K562 (cell line): ENCODE data around the gene TRAPPC12. TPM values are rescaled to one million over a fixed set of nuclear protein-coding genes. Genes with fewer than 3 reads are reported as not detected.

Experiments used
- ATAC-seq: fragments of 200-7000 bp; cut with Tn5 transposase; 3 replicates; pipeline ENCODE4 v1.9.1; 2020; ENCODE audit warnings: moderate library complexity
- BruUV-seq: library from RNA; stranded (reverse); fragments of 400-500 nt; replicated peaks from 2 replicates; lab custom pipeline; 2021; lab: Mats Ljungman, UMichigan
- CTCF ChIA-PET: fragments of 300-600 bp; formaldehyde crosslinking; extraction: SDS; loops from one replicate; lab custom pipeline; 2021; ENCODE audit warnings: low intra/inter-chr PET ratio; lab: Yijun Ruan, JAX
- POLR2A ChIA-PET: fragments of 300-600, 350-650 bp; sonication (Branson Sonifier 250); formaldehyde crosslinking; extraction: SDS; loops from one replicate; lab custom pipeline; 2021; ENCODE audit warnings: antibody characterized with exemption, inconsistent platforms; lab: Yijun Ruan, JAX
- DNase-seq, 4 experiments: peaks; one replicate each; pipeline versions ENCODE4 v3.0.0 to v3.0.0-alpha.2; 2011 to 2018; ENCODE audit warnings: low spot score in 3 of 4, mixed read lengths in 3 of 4; ENCODE audit errors: extremely low read depth in 1 of 4
- FAIRE-seq: peaks from 2 replicates; lab custom pipeline; 2011; peaks lifted over from hg19 to GRCh38; lab: Jason Lieb, UNC
- H2AFZ ChIP-seq: 2 replicates; pipeline ENCODE4 v1.6.0; 2011; ENCODE audit warnings: low read depth, low read length, control low read depth, inconsistent platforms
- H3K27ac ChIP-seq: fragments of 200-600 bp; 3 replicates; pipeline ENCODE4 v1.8.0; 2011; ENCODE audit warnings: low read depth, mild to moderate bottlenecking, control low read depth, inconsistent platforms, low read length, moderate library complexity, mixed read lengths; ENCODE audit errors: extremely low read depth
- H3K27me3 ChIP-seq, 2 experiments: fragments of 300-600 bp in 1 of 2; 2 replicates in 1 of 2; 3 replicates in 1 of 2; pipeline versions ENCODE4 v1.6.0 to v1.8.0; 2011; ENCODE audit warnings: inconsistent platforms in 2 of 2, low read length in 2 of 2, mild to moderate bottlenecking in 1 of 2, mixed read lengths in 1 of 2, moderate library complexity in 1 of 2; ENCODE audit not compliant: control insufficient read depth in 2 of 2, insufficient read depth in 2 of 2
- H3K36me3 ChIP-seq: fragments of 300-600 bp; 3 replicates; pipeline ENCODE4 v1.8.0; 2011; ENCODE audit warnings: mild to moderate bottlenecking, low read length, inconsistent platforms; ENCODE audit not compliant: control insufficient read depth, insufficient read depth
- H3K4me1 ChIP-seq, 2 experiments: fragments of 200-600 bp in 1 of 2; replicated peaks in 1 of 2; 2 replicates in 1 of 2; 3 replicates in 1 of 2; pipeline versions ENCODE4 v1.5.1 to v1.8.0; 2011; ENCODE audit warnings: inconsistent platforms in 2 of 2, low read length in 2 of 2, mild to moderate bottlenecking in 1 of 2, mixed read lengths in 1 of 2, moderate library complexity in 1 of 2; ENCODE audit not compliant: control insufficient read depth in 2 of 2, insufficient read depth in 2 of 2
- H3K4me2 ChIP-seq: 2 replicates; pipeline ENCODE4 v1.6.1; 2011; ENCODE audit warnings: low read length, control low read depth, inconsistent platforms, mixed read lengths; ENCODE audit not compliant: insufficient read depth
- H3K4me3 ChIP-seq: fragments of 200-600 bp; sonication (generic), shearing (Covaris generic); 2 replicates; pipeline ENCODE4 v1.5.1; 2016; ENCODE audit warnings: control low read depth, inconsistent platforms
- H3K79me2 ChIP-seq: fragments of 200-600 bp; 3 replicates; pipeline ENCODE4 v1.8.0; 2011; ENCODE audit warnings: low read length, inconsistent platforms; ENCODE audit not compliant: control insufficient read depth, insufficient read depth
- H3K9ac ChIP-seq, 2 experiments: 2 replicates each; pipeline versions ENCODE4 v1.6.0 to v1.6.1; 2011; ENCODE audit warnings: low read depth in 2 of 2, low read length in 2 of 2, control low read depth in 1 of 2, inconsistent platforms in 1 of 2, mild to moderate bottlenecking in 1 of 2, mixed read lengths in 1 of 2; ENCODE audit not compliant: insufficient read depth in 1 of 2
- H3K9me1 ChIP-seq: one replicate; pipeline ENCODE4 v1.6.0; 2011; ENCODE audit warnings: inconsistent platforms, mild to moderate bottlenecking, low read length, moderate library complexity; ENCODE audit not compliant: control insufficient read depth, insufficient read depth
- H3K9me3 ChIP-seq: replicated peaks from 2 replicates; pipeline ENCODE4 v1.5.1; 2011; ENCODE audit warnings: low read depth, low read length, inconsistent platforms; ENCODE audit not compliant: control insufficient read depth, insufficient read depth
- H4K20me1 ChIP-seq: replicated peaks from 2 replicates; pipeline ENCODE4 v1.6.1; 2011; ENCODE audit warnings: low read length, inconsistent platforms, mixed read lengths; ENCODE audit not compliant: control insufficient read depth, insufficient read depth
- ETS1 ChIP-seq: conservative IDR thresholded peaks from 2 replicates; pipeline ENCODE4 v1.6.1; 2011; ENCODE audit warnings: low read depth, mild to moderate bottlenecking, low read length; ENCODE audit not compliant: control insufficient read depth
- PHF20 ChIP-seq: fragments of 450-650 bp; IDR thresholded peaks from 2 replicates; pipeline ENCODE4 v1.6.1; 2018; ENCODE audit not compliant: partially characterized antibody
- PML ChIP-seq: IDR thresholded peaks from 2 replicates; pipeline ENCODE4 v1.6.1; 2012; ENCODE audit warnings: low read length, inconsistent platforms
- PRDM10 ChIP-seq: fragments of 450-650 bp; IDR thresholded peaks from 2 replicates; pipeline ENCODE4 v1.6.1; 2018; ENCODE audit not compliant: partially characterized antibody
- RB1 ChIP-seq: fragments of 450-650 bp; IDR thresholded peaks from 2 replicates; pipeline ENCODE4 v1.6.1; 2017; ENCODE audit warnings: low read depth, mild to moderate bottlenecking
- SREBF2 ChIP-seq: sonication (generic); formaldehyde crosslinking; IDR thresholded peaks from 2 replicates; pipeline ENCODE4 v1.4.0; 2020; ENCODE audit warnings: mild to moderate bottlenecking, missing genetic modification reagents
- SRSF7 ChIP-seq: fragments of 200-400 bp; formaldehyde crosslinking; optimal IDR thresholded peaks from 2 replicates; pipeline ENCODE3; 2017; ENCODE audit warnings: mild to moderate bottlenecking, low read depth, low read length
- TCF15 ChIP-seq: fragments of 250-450 bp; sonication (Bioruptor Pico); IDR thresholded peaks from 2 replicates; pipeline ENCODE4 v1.8.0; 2022; ENCODE audit warnings: moderate library complexity, mild to moderate bottlenecking, inconsistent platforms
- VEZF1 ChIP-seq: fragments of 200-800 bp; sonication (Bioruptor generic); IDR thresholded peaks from 2 replicates; pipeline ENCODE4 v1.6.1; 2017; ENCODE audit warnings: missing genetic modification characterization, missing compliant biosample characterization
- ZBTB9 ChIP-seq: fragments of 450-650 bp; formaldehyde crosslinking; IDR thresholded peaks from 2 replicates; pipeline ENCODE4 v1.4.0; 2020; ENCODE audit warnings: mild to moderate bottlenecking, moderate library complexity
- ZNF274 ChIP-seq: IDR thresholded peaks from 2 replicates; pipeline ENCODE4 v1.6.1; 2011; ENCODE audit warnings: low read depth, mild to moderate bottlenecking, low read length, moderate library complexity, borderline replicate concordance
- ZNF589 ChIP-seq: fragments of 200-800 bp; sonication (Bioruptor generic); IDR thresholded peaks from 2 replicates; pipeline ENCODE4 v1.6.1; 2016; ENCODE audit warnings: low read depth, missing genetic modification characterization, missing compliant biosample characterization
- WGBS: fragments of 100-300 bp; shearing (Covaris generic); methylation state at CpG from one replicate; pipeline ENCODE4 v1.1.6; 2016; ENCODE audit warnings: low coverage, mixed read lengths; ENCODE audit not compliant: insufficient coverage; ENCODE audit errors: missing lambda C conversion rate; 5-methylcytosine and 5-hydroxymethylcytosine counted together
- in situ Hi-C: fragments of 300-500 bp; cut with MboI; formaldehyde crosslinking; loops from 4 replicates; pipeline ENCODE4 v1.15.0; 2018; ENCODE audit warnings: inconsistent platforms, mixed read lengths
- intact Hi-C: fragments of 100-400 bp; cut with micrococcal nuclease; formaldehyde crosslinking; loops from 2 replicates; pipeline ENCODE4 v1.14.2; 2022
- polyA plus RNA-seq, 8 experiments: library from polyadenylated mRNA; depleted of rRNA in 4 of 8; stranded (reverse) in 5 of 8; unstranded in 3 of 8; fragments of >200 nt; fragmentation: Nextera tagmentation in 2 of 8; fragmentation: Illumina TruSeq in 1 of 8; extraction: Ambion mirVana in 2 of 8; extraction: Trizol in 1 of 8; gene quantifications; 2 replicates each; pipeline versions ENCODE4 v1.2.1 to v1.2.3, GENCODE V29; 2011 to 2014; ENCODE audit warnings: inconsistent platforms in 1 of 8, missing spikeins in 1 of 8
- total RNA-seq, 7 experiments: library from RNA; depleted of rRNA in 6 of 7; stranded (reverse); fragments of >200 nt in 6 of 7; fragmentation: Illumina TruSeq in 2 of 7; extraction: Trizol in 2 of 7; gene quantifications; 2 replicates each; pipeline versions ENCODE4 v1.2.1 to v1.2.3, GENCODE V29; 2011 to 2021; ENCODE audit warnings: low replicate concordance in 1 of 7

The TRAPPC12 gene
- total and polyA plus RNA-seq, 9 of the 15 experiments (the other 6 are each of a cell fraction or from before 2014, with no cell fraction given), result 8.0 to 75.2 (median 39.1) TPM

- no peak for TF ChIP-seq VEZF1 (CRISPR knock-in tag)
- TF ChIP-seq ZBTB9, result no peak
- TF ChIP-seq PML, result no peak
- no peak for TF ChIP-seq SREBF2
Measured at GRCh38 chr2:3399829-3400228, 20.3 kb downstream of the TRAPPC12 start (continued).

GRCh38 chr2:3403587-3404334, 24.3 kb downstream of the TRAPPC12 start:
- DNase-seq, result no peak
- BruUV-seq, result no TSS peak
- no peak for ATAC-seq
- WGBS, result 92% methylated on average over 11 of the region's 11 CpGs
- Histone ChIP-seq H2AFZ (no peak overlapping the region), H3K27ac (no peak overlapping the region), H3K9ac (no peak overlapping the region), H3K9me1 (no peaks in the 10 kb centered on the region), H3K4me2 (no peak overlapping the region), H3K4me3 (no peak overlapping the region), H3K79me2 (no peaks in the 10 kb centered on the region; the same call in 2 of the 3 replicates), H3K9me3 (no peaks in the 10 kb centered on the region), H3K36me3 (peaks cover 60% of the 10 kb centered on the region), H4K20me1 (no peaks in the 10 kb centered on the region; the same call in 1 of the 2 replicates), H3K27me3 (no peaks in the 10 kb centered on the region), H3K4me1 (peaks cover 0 to 5% of the 10 kb centered on the region in 2 experiments; a peak in 2 of 5 replicates)
- intact Hi-C loops, result no loop called here
- FAIRE-seq, result no peak
- in situ Hi-C loops, result no loop called here
- ChIA-PET CTCF (no interaction called here), POLR2A (no interaction called here)
- TF ChIP-seq ZNF274 (no peak), PHF20 (no peak), RB1 (no peak), PRDM10 (no peak), TCF15 (no peak), ZNF589 (no peak), ETS1 (no peak), SRSF7 (no peak)
